Kidney capillary endothelial cell (primary cell): ENCODE measurements around the gene ZNF223.

ENCODE experiments used
- DNase-seq: peaks from one replicate; pipeline ENCODE4 v3.0.0-alpha.2; 2018; ENCODE audit warnings: low spot score

The ZNF223 gene

DNA sequence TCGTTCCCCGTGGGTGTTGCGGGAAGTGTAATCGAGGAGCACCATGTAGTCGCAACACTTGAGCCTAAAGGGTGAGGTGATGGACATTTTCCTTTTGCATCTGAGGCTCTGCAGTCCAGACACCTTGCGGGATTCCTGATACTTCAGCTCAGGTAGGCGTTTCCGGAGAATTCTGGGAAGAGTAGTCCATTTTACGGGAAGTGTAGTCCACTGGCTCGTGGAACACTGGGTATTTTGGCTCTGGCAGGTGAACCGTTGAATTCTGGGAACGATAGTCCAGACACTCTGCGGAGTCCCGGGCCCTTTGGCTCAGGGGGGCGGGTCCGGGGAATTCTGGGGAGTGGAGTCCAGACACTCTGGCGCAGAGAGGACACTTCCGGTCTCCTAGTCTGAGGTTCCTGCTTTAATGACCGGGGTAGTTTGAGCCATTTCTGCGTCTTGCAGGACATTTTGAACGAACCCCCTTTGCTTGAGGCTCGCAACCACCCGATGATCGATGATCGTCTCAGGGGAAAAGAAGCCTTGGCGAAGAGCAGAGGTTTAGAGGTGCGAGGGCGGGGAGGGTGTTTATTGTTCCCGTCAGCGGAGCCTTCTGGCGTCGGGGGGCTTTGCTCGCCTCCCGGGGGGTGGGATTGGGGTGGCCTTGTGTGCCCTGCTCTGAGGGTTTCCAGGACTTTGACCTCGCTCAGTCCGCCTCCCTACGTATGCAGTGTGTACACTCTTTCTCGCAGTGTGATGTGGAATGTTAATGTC lies at the start of gene ZNF223:
TSS of gene ZNF223 (plus strand) at position 387 of the 753 bp plus-strand sequence. CDS start 3,141 bp downstream, outside the sequence.
- DNase-seq, result peak; percentile 77

DNA sequence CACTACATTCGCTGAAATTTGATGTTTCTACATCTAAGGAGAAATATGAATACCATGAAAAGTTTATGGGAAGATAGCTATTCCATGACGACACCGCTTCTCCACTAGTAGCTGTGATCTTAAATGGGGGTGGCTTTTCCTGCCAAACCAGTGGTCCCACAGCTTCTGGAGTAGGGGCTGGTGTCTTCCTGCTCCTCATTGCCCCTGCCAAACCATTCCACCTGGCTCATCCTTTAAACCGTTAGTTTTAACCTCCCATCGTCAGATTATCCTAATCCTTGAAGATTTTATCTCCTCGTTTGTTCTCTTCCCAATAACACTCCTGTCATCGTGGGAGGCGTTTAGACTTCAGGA lies 49.6 kb upstream of the ZNF223 start:
- no peak for DNase-seq

DNA sequence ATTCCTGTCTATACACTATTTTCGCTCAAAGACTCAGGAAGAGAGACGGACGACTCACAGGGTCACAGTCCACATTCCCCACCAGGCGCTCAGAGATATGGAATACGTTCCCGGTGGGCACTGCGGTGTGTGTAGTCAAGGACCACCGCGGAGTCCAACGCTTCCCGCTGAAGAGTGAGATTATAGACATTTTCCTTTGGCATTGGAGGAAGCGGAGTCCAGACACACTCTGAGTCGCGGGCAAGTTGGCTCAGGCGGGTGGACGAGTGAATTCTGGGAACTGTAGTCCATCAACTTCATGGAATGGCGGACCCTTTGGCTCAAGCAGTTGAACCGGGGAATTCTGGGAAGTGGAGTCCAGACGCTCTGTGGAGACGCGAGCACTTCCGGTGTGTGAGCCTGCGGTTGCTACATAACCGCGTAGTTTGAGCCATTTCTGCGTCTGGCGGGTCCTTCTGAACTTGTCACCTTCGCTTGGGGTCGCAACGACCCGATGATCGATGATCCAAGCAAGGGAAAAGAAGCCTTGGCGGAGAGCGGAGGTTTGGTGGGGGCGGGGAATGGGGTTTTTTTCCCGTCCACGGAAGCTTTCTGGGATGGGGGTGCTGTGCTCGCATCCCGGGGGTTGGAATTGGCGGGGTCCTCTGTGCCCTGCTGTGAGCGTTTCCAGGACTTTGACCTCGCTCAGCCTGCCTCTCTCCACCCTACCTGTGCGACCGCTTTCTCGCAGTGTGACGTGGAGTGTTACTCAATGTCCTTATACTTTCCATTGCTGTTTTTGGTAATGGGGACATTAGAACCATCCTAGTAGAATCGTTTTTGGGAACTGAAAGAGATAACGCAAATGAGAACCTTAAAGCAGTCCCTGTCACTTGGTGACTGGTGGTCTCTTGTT lies 49.0 kb upstream of the ZNF223 start, which contains the start of gene ZNF230:
TSS of gene ZNF230 (plus strand) at position 392 of the 895 bp plus-strand sequence. CDS start 4,122 bp downstream, outside the sequence.
- peak; percentile 93 for DNase-seq

DNA sequence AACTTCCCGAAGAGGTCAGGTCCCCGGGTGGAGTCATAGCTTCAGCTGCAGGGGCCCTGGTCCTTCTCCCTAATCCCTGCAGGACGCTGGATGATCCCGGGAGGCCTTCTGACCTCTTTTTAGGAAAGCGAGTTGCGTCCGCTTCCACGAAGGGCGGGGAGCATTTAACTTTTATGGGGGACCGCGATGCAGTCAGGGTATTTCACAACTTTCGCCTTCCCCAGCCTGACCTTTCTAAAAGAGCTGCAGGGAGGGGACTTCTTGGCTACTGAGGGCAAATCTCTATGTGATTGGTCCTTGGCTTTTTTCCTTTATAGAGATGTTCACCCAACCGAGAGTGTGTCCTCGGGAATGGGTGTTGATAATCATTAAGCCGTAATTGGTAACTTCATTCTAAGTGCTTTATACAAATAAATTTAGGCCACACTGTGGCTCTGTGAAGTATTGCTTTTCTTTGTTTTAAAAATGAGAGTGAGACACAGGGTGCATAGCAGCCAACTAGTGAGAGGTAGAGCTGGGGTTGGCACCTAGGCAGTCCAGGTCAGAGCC lies 48.3 kb upstream of the ZNF223 start:
- peak; percentile 13 for DNase-seq

DNA sequence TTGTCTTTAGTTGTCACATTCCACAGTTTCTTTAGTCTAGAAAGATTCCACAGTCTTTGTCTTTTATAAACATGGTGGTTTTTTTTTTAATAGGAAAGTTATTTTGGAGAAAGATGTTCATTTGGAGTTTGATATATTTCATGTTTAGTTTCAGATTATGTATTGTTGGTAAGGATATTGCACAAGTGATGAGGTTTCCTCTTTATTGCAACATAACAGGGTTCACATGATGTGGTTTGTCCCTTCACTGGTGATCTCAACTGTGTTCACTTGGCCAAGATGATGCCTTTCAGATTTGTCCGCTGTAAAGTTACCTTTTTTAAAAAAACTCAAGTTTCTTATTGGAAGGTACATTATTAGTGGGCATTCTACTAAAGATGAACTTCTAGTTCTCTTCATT lies 45.9 kb upstream of the ZNF223 start:
- DNase-seq, result no peak

DNA sequence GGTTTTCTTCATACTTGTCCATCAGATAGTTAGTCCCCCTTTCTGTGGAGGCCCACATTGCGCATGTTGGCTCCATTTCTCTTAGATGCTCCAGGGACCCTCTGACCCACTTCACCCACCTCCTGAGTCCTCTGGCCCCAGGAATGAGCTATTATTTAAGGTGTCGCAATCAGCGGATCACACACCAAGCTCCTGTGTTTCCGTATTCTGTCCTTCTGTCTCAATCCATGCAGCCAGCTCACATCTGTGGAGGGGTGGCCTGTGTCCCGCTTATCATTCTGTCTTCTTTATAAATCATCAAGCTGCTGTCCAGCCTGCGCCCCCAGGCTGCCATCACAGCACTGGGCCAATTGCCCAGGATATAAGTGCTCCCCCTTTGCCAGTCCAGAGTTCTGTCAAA lies 44.4 kb upstream of the ZNF223 start:
- no peak for DNase-seq

DNA sequence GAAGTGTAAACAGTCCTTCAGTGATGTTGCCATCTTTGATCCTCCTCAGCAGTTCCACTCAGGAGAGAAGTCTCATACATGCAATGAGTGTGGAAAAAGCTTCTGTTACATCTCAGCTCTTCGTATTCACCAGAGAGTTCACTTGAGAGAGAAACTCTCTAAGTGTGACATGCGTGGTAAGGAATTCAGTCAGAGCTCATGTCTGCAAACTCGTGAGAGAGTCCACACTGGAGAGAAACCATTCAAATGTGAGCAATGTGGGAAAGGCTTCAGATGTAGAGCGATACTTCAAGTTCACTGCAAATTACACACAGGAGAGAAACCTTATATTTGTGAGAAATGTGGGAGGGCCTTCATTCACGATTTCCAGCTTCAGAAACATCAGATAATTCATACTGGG lies 41.4 kb upstream of the ZNF223 start:
- DNase-seq, result no peak

DNA sequence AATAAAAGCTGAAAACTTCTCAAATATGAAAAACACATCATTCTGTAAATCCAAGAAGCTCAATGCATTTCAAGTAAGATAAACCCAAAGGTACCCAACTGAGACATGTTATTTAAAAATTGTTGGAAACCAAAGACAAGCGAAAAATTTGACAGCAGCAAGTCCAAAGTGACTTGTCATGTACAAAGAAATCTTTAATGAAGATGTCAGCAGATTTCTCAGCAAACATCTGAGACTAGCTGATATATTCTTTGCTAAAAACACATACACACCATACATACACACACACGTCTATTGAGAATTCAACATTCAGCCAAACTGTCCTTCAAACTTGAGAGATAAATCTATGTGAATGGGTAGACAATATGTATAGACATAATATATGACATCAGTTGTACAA lies 32.3 kb upstream of the ZNF223 start:
- no peak for DNase-seq

DNA sequence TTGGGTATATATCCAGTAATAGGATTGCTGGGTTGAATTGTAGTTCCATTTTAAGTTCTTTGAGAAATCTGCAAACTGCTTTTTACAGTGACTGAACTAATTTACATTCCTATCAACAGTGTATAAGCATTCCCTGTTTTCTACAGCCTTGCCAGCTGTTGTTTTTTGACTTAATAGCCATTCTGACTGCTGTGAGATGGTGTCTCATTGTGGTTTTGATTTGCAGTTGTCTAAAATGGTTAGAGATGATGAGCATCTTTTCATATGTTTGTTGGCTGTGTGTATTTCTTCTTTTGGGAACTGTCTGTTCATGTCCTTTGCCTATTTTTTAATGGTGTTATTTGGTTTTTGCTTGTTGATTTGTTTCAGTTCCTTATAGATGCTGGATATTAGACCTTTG lies 30.6 kb upstream of the ZNF223 start:
- DNase-seq, result no peak

DNA sequence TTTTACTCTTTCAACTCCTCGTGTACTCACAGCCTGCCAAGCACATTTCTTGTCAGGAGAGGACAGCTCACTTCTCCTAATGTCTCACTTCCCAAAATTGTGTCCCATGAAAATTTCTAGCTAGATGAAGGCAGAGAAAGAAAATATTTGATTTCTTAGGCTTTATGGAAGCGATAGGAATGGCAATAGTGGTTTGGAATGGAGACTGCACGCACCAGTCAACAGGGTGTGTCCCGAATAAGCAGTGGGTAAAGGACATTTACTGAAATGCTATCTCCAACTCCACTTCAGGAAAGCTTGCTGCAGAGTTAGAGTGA lies 27.0 kb upstream of the ZNF223 start:
- no peak for DNase-seq

DNA sequence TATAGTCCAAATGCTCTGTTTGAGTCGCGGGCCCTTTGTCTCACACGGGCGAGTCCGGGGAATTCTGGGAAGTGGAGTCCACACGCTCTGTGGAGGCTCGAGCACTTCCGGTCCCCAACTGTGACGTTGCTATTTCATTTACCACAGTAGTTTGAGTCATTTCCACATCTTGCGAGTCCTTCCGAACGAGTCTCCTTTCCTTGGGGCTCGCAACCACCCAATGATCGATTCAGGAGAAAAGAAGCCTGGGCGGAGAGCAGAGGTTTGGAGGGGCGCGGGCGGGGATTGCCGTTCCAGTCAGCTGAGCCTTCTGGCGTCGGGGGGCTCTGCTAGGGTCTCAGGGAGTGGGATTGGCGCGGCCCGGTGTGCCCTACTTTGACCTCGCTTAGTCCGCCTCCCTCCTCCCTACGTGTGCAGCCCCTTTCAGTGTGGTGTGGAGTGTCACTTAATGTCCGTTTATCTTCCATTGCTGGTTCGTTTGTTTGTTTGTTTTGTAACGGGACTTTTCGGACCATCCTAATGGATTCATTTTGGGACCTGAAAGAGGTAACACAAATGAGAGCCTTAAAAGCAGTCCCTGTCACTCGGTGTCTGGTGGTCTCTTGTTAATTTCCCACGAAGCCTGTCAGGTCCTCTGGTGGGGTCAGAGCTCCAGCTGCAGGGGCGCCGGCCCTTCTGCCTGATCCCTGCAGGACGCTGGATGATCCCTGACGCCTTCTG lies 26.5 kb upstream of the ZNF223 start, which contains the start of gene ZNF222:
TSS of gene ZNF222 (plus strand) at position 163 of the 720 bp plus-strand sequence. CDS start at position 221, 58 bp downstream.
- peak; percentile 76 for DNase-seq

DNA sequence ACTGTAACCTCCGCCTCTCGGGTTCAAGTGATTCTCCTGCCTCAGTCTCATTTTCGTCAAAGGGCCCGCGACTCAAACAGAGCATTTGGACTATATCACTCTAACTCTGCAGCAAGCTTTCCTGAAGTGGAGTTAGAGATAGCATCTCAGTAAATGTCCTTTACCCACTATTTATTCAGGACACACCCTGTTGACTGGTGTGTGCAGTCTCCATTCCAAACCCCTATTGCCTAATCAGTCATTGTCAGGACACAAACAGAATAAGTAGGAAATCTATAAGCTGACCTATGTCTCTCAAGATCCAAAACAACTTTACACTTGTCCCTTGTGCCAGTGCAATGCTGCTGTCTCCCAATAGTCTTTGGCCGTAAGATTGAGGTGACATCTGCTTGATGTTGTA lies 25.2 kb upstream of the ZNF223 start:
- no peak for DNase-seq

DNA sequence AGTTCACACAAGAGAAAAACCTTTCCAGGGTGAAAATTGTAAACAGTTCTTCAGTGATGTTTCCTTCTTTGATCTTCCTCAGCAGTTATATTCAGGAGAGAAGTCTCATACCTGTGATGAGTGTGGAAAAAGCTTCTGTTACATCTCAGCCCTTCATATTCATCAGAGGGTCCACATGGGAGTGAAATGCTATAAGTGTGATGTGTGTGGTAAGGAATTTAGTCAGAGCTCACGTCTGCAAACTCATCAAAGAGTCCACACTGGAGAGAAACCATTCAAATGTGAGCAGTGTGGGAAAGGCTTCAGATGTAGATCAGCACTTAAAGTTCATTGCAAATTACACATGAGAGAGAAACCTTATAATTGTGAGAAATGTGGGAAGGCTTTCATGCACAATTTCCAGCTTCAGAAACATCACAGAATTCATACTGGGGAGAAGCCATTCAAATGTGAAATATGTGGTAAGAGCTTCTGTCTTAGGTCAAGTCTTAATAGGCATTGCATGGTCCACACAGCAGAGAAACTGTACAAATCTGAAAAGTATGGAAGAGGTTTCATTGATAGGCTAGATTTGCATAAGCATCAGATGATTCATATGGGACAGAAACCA lies 19.7 kb upstream of the ZNF223 start:
- no peak for DNase-seq

DNA sequence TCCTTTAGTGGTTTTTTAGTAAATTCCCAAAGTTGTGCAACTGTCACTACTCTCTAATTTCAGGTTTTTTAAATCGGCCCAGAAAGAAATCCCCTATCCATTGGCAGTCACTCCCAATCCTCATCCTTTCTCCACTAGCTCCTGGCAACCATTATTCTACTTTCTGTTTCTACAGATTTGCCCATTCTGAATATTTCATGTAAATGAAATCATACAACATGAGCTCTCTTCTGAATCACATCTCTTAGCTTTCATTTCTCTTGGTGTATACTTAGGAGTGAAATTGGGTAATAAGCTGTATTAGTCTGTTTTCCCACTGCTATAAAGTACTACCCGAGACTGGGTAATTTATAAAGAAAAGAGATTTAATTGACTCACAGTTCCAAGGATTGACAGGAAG lies 9.7 kb upstream of the ZNF223 start:
- DNase-seq, result no peak

DNA sequence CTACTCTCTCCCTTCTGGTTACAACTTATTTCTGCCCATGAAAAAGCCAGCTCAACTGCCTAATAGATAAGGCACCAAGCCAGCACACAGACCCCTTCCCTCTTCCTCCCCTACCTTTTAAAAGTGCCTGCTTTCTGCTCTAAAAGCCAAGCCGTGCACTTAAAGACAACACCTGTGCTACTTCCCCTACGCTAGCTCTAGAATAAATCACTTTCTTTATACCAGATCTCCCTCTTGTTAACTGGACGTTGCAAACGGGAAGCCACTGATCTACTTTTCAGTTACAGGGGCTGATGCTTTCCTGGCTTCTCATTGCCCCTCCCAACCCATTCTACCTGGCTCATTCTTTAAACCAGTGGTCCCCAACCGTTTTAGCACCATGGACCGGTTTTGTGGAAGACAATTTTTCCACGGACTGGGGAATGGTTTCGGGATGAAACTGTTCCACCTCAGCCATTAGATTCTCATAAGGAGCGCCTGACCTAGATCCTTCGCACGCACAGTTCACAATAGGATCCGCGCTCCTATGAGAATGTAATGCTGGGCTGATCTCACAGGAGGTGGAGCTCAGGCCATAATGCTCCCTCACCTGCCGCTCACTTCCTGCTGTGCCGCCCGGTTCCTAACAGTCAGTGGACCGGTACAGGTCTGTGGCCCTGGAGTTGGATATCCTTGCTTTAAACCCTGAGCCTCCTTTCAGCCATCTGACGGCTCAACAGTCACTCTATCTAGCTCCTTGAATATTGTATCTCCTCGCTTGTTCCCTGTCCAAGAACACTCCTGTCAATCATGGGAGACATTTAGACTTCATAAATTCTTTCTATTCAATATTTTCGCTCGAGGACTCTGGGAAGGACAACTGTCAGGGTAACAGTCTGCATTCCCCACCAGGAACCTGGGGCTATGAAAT lies 841 bp upstream of the ZNF223 start:
- DNase-seq, result no peak

DNA sequence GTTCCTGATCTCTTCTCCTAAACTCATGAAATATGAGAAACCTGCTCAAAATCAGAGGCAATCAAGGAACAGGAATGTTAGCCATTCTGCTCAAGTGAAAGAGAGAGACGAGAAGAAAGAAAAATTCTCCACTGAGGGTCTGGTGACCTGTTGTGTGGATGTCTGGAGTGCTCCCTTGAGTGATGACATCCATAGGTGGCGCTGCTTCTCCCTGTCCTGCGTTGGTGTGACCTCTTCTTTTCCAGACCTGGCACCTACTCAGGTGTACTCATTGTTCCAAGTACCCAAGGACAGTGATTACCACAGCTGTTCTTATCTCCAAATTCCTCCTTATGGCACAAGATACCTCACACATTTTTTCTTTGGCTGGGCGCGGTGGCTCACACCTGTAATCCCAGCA lies 4.0 kb downstream of the ZNF223 start:
- DNase-seq, result no peak

DNA sequence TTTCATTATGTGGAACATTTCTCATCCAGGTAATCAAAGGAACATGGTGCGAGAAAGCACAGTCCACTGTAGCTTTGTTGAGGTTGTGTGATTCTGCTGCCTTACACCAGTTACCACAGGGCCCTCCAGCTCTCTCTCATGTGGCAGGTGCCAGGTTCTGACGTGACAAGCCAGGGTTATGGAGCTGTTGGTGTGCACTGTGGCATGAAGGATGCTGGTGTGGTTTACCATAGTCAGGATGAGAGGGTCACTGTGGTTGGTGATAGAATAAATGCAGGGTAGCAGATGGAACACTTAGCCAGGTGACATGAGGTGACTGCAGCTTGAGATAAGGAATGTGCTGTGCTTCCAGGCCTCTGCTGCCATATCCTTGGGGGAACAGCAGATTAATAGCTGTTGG lies 7.4 kb downstream of the ZNF223 start:
- DNase-seq, result no peak

DNA sequence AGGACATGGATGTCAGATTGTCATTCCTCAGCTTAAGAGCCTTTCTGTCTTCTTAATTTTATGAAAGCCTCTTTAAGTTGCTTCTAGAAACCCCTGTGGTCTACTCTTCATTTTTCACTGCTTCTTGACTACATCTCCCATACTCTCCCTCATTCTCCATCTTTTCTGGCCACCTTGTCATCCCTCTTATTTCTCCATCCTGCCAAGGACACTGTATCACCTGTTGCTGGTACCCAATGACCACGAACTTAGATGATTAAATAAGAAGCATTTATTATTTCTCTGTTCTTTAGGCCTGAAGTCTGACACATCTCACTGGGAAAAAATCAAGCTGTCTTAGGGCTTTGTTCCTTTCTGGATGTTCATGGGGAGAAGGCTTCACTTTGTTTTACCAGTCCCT lies 9.2 kb downstream of the ZNF223 start:
- DNase-seq, result no peak

DNA sequence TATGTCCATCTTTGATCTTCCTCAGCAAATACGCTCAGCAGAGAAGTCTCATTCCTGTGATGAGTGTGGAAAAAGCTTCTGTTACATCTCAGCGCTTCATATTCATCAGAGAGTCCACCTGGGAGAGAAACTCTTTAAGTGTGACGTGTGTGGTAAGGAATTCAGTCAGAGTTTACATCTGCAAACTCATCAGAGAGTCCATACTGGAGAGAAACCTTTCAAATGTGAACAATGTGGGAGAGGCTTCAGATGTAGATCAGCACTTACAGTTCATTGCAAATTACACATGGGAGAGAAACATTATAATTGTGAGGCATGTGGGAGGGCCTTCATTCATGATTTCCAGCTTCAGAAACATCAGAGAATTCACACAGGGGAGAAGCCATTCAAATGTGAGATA lies 14.5 kb downstream of the ZNF223 start:
- no peak for DNase-seq

DNA sequence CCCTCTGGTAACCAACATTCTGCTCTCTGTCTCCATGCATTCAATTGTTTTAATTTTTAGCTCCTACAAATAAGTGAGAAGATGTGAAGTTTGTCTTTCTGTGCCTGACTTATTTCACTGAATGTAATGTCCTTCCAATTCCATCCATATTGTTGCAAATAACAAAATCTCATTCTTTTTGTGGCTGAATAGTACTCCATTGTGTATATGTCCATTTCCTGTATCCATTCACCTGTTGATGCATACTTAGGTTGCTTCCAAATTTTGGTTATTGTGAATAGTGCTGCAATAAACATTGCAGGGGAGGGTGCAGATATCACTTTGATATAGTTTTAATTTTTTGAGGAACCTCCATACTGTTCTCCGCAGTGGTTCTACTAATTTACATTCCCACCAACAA lies 17.6 kb downstream of the ZNF223 start:
- no peak for DNase-seq
